GM23248 (cell line): ENCODE data around the gene BTBD7.

Source experiments
- EZH2 ChIP-seq: fragments of 200-600 bp; sonication (generic); IDR thresholded peaks from 2 replicates; pipeline ENCODE4 v1.6.1; 2018; ENCODE audit warnings: antibody characterized with exemption, mild to moderate bottlenecking; ENCODE audit not compliant: insufficient read depth, poor library complexity, severe bottlenecking
- EZH2phosphoT487 ChIP-seq: fragments of 200-600 bp; sonication (generic); IDR thresholded peaks from 2 replicates; pipeline ENCODE4 v1.6.1; 2018; ENCODE audit warnings: antibody characterized with exemption, moderate library complexity, mild to moderate bottlenecking, low read depth; ENCODE audit not compliant: insufficient read depth

DNA sequence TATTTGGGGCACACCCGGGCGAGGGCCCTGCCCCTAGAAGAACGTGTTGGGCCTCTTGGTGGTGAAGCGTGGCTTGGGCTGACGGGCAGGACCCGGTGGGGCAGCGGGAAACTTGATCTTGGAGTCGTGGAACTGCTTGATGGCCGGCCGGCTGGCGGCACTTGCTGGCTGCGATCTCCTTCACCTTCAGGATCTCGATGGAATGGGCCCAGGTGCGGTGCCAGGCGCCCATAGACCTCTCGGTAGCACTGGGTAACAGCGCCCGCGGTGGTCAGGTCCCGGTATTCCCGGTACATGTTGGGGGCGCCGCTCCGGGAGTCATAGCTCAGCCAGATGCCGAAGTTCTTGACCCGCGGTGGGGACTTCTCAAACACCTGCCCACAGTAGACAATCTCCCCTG, 109.3 kb downstream of the BTBD7 start:
- TF ChIP-seq EZH2 (no peak), EZH2phosphoT487 (no peak)
